Natural killer cell treated with Interleukin-12 subunit alpha and Interleukin-12 subunit beta and Interleukin-15 and Interleukin-18, amount 100 ng/mL, for 72 hours (primary cell): ENCODE results near the gene GLRX3. TPM values are rescaled to one million over a fixed set of nuclear protein-coding genes. Genes with fewer than 3 reads are reported as not detected.

Source experiments
- ATAC-seq, 2 donors: fragments of 150-1000 bp; cut with Tn5 transposase in 1 of 2; sonication (Bioruptor Pico), chemical (Tn5 transposase) in 1 of 2; 2 replicates each; pipeline ENCODE4 v1.10.0; 2021
- DNase-seq: peaks from one replicate; pipeline ENCODE4 v3.0.0; 2022; ENCODE audit warnings: low spot score
- H3K27ac Mint-ChIP-seq, 2 donors: 1 replicate in 1 of 2; 2 replicates in 1 of 2; pipeline ENCODE4 v1.8.0; 2022; ENCODE audit warnings: mixed read lengths in 2 of 2, mild to moderate bottlenecking in 1 of 2, moderate library complexity in 1 of 2
- H3K27me3 Mint-ChIP-seq, 2 donors: 1 replicate in 1 of 2; 2 replicates in 1 of 2; pipeline ENCODE4 v1.8.0; 2022; ENCODE audit warnings: mixed read lengths in 2 of 2
- H3K36me3 Mint-ChIP-seq: one replicate; pipeline ENCODE4 v1.8.0; 2022; ENCODE audit warnings: mixed read lengths
- H3K4me1 Mint-ChIP-seq, 2 donors: 1 replicate in 1 of 2; 2 replicates in 1 of 2; pipeline ENCODE4 v1.8.0; 2022; ENCODE audit warnings: low read depth in 2 of 2, mixed read lengths in 2 of 2, mild to moderate bottlenecking in 1 of 2
- H3K4me3 Mint-ChIP-seq: one replicate; pipeline ENCODE4 v1.8.0; 2022; ENCODE audit warnings: mixed read lengths
- H3K9me3 Mint-ChIP-seq: 2 replicates; pipeline ENCODE4 v1.8.0; 2022; ENCODE audit warnings: mixed read lengths
- total RNA-seq, 2 donors: library from RNA; stranded (reverse); gene quantifications; one replicate each; pipeline ENCODE4 v1.2.3, GENCODE V29; 2022

GLRX3 gene
- total RNA-seq, 2 donors from 2014 or later: 95.0 to 103 TPM

DNA sequence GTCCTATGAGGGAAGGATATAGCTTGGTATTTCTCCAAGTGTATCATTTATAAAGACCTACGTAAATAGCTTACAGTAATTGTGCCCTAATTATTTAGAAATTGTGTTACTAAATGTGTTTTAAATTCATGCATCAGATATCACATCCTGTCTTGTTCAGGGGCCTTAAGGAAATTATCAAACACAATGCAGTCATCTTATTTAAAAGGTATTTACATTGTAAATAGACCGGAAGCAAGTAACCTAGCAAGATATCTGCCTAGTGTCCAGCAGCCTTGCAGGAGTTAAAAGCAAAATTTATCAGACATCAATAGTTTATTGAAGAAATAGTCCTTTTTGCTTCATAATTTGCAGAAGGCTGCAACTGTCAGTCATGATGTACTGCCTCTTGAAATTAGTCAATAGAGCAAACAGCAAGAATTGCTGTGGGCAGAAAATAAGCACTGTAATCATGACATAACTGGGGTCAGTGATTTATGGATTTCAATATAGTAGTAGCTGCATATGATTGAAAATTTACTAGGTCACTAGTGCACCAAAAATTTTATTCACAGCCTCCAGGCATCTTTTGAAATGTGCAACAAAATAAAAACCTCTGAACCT, 23.1 kb downstream of the GLRX3 start:
- ATAC-seq: no peak
- peaks cover 18% of the 10 kb centered on the region for H3K36me3 Mint-ChIP-seq
- H3K27me3 Mint-ChIP-seq: no peaks in the 10 kb centered on the region
- no peak overlapping the region for H3K4me3 Mint-ChIP-seq
- no peak overlapping the region for H3K27ac Mint-ChIP-seq
- H3K4me1 Mint-ChIP-seq: peaks cover 24 to 32% of the 10 kb centered on the region in 2 donors
- H3K9me3 Mint-ChIP-seq: no peaks in the 10 kb centered on the region
- DNase-seq: no peak

DNA sequence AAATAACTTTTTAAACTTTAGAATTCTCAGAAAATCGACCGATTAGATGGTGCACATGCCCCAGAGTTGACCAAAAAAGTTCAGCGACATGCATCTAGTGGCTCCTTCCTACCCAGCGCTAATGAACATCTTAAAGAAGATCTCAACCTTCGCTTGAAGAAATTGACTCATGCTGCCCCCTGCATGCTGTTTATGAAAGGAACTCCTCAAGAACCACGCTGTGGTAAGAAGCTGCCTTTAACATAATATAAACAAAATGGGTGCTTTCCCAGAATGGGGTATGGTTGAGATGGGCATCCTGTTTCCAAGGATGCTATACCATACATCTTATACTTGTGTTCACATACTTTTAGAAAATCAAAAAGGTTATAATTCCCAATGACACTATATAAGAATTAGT, 24.6 kb downstream of the GLRX3 start:
- no peak for DNase-seq
- peak in 1 of 2 donors; percentile 38 for ATAC-seq
- no peak overlapping the region for H3K27ac Mint-ChIP-seq
- peaks cover 12% of the 10 kb centered on the region for H3K36me3 Mint-ChIP-seq
- no peaks in the 10 kb centered on the region for H3K27me3 Mint-ChIP-seq
- no peaks in the 10 kb centered on the region for H3K9me3 Mint-ChIP-seq
- H3K4me3 Mint-ChIP-seq: no peak overlapping the region
- H3K4me1 Mint-ChIP-seq: peaks cover 16 to 24% of the 10 kb centered on the region in 2 donors

DNA sequence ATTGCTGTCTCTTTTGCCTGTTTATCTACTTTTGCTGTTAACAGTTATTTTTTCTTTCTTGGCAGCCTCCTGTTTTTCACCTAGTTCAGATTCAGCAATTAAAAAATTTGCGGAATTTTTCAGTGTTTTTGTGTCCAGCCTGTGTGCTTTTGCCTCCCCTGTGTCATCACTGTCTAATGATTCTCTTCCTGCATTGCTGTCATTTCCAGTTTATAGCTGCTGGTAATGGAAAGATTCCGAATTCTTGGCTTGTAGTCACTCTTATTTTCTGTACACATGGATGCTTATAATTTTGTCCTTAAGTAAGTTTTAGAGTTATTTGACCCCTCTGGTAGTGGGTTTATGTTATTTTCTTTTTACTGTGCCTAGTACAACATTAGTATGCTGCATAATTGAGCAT, 25.1 kb downstream of the GLRX3 start:
- H3K27me3 Mint-ChIP-seq: no peaks in the 10 kb centered on the region
- no peak overlapping the region for H3K4me3 Mint-ChIP-seq
- H3K4me1 Mint-ChIP-seq: peaks cover 22 to 23% of the 10 kb centered on the region in 2 donors
- H3K9me3 Mint-ChIP-seq: no peaks in the 10 kb centered on the region
- H3K36me3 Mint-ChIP-seq: peaks cover 12% of the 10 kb centered on the region
- ATAC-seq (no peak), DNase-seq (no peak)
- no peak overlapping the region for H3K27ac Mint-ChIP-seq

DNA sequence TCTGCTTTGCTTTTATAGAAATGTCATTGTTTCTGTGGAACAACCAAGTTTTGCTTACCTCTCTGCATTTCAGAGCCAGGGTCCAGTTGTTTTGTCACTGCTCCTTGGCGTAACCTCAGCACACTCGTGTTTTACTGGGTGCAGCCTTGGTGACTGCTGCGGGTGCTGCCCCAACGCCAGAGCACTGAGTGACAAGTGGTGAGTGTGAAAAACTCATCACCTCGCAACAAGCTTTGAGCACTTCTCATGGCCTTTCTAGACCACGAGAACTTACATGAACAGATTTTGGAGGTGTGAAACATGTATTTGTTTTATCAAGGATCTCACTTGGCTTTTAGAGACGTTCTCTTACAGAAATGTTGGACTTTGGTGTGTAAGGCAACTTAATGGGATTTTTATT, 31.0 kb downstream of the GLRX3 start:
- DNase-seq (no peak), ATAC-seq (peak; percentile 67 to 81)
- Mint-ChIP-seq H3K36me3 (peaks cover 19% of the 10 kb centered on the region), H3K9me3 (no peaks in the 10 kb centered on the region), H3K4me1 (peaks cover 31 to 38% of the 10 kb centered on the region in 2 donors), H3K27ac (peak overlapping the region in 1 of 2 donors; percentile 61), H3K27me3 (no peaks in the 10 kb centered on the region), H3K4me3 (peak overlapping the region; percentile 6)

DNA sequence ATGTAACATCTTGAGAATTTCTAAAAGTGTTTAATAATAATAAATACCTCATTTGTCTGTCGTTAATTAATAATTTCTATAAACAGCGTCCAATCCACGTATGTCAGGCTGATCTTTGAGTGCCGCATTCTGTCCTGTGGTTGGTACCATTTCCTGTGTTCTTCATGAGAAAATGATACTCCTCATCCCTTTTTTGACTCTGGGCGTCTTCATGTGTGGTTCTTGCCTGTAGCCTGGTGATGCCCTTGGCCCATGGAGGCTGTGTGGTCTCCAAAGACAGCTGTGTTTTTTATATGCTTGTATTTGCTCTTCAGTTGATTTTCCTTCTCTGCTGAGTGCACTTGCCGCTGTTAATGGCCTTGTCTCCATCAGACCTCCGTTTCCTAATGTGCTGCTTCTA, 31.5 kb downstream of the GLRX3 start:
- DNase-seq: no peak
- H3K27ac Mint-ChIP-seq: no peak overlapping the region
- H3K36me3 Mint-ChIP-seq: peaks cover 16% of the 10 kb centered on the region

DNA sequence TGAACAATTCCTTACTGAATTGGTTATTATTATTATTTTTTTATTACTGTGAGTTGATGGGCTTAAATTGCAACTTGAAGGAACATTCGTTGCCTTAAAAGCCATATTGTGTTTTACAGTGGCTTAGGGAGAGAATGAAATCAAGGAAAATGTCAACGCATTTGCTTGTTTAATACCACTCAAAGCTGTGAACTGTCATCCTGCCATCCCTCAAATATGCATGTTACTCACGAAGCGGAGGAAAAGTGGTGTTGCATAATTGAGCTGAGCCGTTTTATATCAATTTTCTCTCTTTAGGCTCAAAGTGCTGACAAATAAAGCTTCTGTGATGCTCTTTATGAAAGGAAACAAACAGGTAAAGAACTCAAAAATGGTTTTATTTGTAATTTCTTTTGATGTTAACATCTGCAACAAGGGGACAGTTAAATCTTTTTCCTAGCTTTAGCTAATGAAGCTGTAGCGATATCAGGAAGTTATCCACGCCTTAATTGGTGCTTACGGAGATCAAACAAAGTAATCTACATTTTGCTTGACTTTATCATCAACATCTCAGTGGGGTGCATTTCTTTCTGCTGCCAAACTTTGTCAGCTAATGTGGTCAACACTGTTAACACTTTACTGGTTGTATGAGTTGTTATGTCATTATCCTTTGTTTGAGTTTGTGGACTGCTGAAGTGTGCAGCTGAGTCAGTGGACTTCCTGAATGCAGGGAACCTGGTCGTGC, 33.1 kb downstream of the GLRX3 start:
- Mint-ChIP-seq H3K4me3 (peak overlapping the region; percentile 25), H3K27ac (no peak overlapping the region), H3K36me3 (peaks cover 27% of the 10 kb centered on the region), H3K27me3 (no peaks in the 10 kb centered on the region), H3K9me3 (no peaks in the 10 kb centered on the region), H3K4me1 (peaks cover 37 to 38% of the 10 kb centered on the region in 2 donors)
- ATAC-seq: peak in 1 of 2 donors; percentile 45
- no peak for DNase-seq

More for the DNA sequence above, 31.5 kb downstream of the GLRX3 start:
- ATAC-seq: no peak
- Mint-ChIP-seq H3K4me3 (peak overlapping the region; percentile 17), H3K27me3 (no peaks in the 10 kb centered on the region), H3K4me1 (peaks cover 31 to 38% of the 10 kb centered on the region in 2 donors), H3K9me3 (no peaks in the 10 kb centered on the region)

DNA sequence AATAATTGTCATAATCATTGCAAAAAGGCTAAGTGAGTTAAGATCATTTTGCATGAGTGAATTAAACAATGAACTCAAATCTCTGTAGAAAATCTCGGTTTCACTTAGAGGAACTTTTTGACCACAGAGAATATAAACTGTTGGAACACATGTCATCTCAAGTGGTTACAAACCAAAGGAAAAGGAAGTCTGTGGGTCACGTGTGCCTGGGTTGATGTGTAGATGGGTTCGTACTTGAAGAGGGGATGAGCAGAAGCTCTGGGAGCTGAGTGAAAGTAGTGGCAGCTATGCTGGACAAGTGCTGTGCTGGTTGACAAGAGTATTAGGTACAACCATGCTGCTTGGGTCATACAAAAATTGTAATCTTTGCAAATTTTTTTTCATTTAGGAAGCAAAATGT, 35.0 kb downstream of the GLRX3 start:
- ATAC-seq: peak; percentile 65 to 83
- peaks cover 31 to 32% of the 10 kb centered on the region in 2 donors for H3K4me1 Mint-ChIP-seq
- peaks cover 27% of the 10 kb centered on the region for H3K36me3 Mint-ChIP-seq
- no peak overlapping the region for H3K27ac Mint-ChIP-seq
- peak overlapping the region; percentile 36 for H3K4me3 Mint-ChIP-seq
- DNase-seq: no peak
- H3K27me3 Mint-ChIP-seq: no peaks in the 10 kb centered on the region
- H3K9me3 Mint-ChIP-seq: no peaks in the 10 kb centered on the region

DNA sequence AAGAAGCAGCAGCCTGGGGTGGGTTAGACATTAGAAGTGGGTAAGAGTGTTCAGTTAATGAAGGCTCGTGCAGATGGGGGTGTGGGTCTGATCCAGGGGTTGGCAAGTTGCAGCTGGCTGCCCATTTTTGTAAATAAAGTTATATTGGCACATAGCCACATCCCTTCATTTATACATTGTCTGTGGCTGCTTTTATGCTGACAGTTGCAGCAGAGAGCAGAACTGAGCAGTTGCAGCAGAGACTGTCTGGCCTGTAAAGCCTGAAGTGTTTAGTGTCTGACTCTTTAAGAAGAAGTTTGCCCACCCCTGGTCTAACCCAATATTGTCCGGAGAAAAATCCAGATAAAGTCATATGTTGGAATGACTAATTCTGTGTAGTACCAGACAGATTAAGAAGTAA, 38.1 kb downstream of the GLRX3 start:
- H3K4me3 Mint-ChIP-seq: no peak overlapping the region
- no peak overlapping the region for H3K27ac Mint-ChIP-seq
- peaks cover 14 to 15% of the 10 kb centered on the region in 2 donors for H3K4me1 Mint-ChIP-seq
- H3K9me3 Mint-ChIP-seq: no peaks in the 10 kb centered on the region
- DNase-seq (no peak), ATAC-seq (no peak)
- H3K27me3 Mint-ChIP-seq: no peaks in the 10 kb centered on the region
- peaks cover 28% of the 10 kb centered on the region for H3K36me3 Mint-ChIP-seq

DNA sequence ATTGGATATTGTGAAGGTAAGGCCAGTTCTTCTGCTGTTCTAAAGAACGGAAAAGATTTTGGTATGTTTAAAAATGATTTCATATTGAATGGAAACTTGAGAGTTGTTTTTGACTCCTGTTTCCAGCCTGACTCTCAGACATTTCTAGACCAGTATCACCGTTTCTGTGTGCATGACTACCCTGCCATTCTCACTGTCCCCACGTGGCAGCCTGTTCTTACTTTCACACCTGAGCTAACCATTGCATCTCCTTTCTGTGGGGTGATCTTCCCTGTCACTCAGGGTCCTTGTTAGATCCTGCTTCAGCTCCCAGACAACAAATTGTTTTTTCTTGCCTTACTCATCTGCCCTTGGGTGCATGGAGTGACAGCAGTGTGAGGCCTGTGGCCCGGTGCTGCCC, 38.9 kb downstream of the GLRX3 start:
- no peaks in the 10 kb centered on the region for H3K9me3 Mint-ChIP-seq

DNA sequence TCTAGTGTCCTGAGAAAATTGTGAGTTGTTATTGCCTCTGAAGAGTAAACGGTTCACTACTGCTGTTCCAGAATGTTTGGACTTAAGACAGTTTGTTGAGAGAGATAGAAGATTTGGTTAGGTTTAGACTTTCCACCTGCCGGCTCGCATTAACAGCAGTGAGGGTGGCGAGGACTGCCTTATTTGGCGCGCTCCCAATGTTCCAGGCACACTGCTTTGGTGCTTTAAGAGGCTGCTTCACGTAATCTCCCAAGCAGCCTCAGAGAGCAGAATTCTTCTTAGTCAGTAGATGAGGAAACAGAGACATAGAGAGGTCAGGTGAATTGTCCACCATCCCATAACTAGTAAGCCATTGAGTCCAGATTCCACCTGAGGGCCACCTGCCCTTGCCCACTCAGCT, 41.1 kb downstream of the GLRX3 start:
- Mint-ChIP-seq H3K9me3 (no peaks in the 10 kb centered on the region), H3K4me3 (no peak overlapping the region), H3K27ac (no peak overlapping the region), H3K27me3 (no peaks in the 10 kb centered on the region), H3K4me1 (peaks cover 0 to 6% of the 10 kb centered on the region in 2 donors), H3K36me3 (peaks cover 20% of the 10 kb centered on the region)
- ATAC-seq: no peak
- DNase-seq: no peak

More for the DNA sequence above, 38.9 kb downstream of the GLRX3 start:
- DNase-seq: no peak
- no peak for ATAC-seq
- Mint-ChIP-seq H3K4me3 (no peak overlapping the region), H3K27me3 (no peaks in the 10 kb centered on the region), H3K36me3 (peaks cover 22% of the 10 kb centered on the region), H3K4me1 (peaks cover 8 to 10% of the 10 kb centered on the region in 2 donors), H3K27ac (no peak overlapping the region)

DNA sequence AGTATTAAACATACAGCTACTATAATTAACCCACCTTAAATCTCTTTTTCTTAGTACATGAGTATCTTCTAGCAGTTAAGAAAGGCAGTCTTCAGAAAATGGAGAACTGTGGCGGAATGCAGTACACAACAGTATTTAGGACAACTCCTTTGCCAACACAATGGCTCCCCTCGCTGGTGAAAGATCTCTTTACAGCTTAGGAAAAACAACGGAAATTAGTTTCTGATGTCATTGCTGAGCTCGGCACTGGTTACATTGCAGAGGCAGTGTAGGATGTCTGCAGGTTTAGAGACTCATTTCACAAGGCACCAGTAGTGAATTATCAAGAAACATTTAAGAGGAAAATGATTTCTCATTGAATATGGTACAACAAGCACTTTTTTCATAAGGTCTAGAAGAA, 43.4 kb downstream of the GLRX3 start:
- Mint-ChIP-seq H3K36me3 (peaks cover 14% of the 10 kb centered on the region), H3K9me3 (no peaks in the 10 kb centered on the region), H3K27me3 (no peaks in the 10 kb centered on the region), H3K4me3 (no peak overlapping the region), H3K4me1 (no peaks in the 10 kb centered on the region), H3K27ac (no peak overlapping the region)
- DNase-seq: no peak
- no peak for ATAC-seq

DNA sequence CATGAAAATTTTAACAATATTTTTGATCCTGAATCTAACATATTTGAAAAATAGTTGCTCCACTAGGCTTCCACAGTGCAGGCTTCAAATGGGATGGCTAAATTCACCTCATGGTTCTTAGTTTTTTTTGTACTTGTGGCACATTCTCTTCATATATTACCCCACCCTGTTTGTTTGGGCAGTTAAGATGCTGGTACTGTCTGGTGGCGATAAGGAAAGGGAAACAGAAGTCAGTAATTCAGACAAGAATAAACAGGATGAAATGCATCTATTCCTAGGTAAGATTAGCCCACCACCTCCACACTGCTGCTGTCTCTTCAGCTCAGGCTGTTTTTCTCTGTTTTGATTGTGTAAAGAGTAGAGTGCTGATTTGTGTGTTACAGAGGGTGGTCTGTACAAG, 44.2 kb downstream of the GLRX3 start:
- ATAC-seq: no peak
- DNase-seq: no peak
- H3K36me3 Mint-ChIP-seq: peaks cover 17% of the 10 kb centered on the region
- no peak overlapping the region for H3K4me3 Mint-ChIP-seq
- no peaks in the 10 kb centered on the region for H3K9me3 Mint-ChIP-seq
- H3K27me3 Mint-ChIP-seq: no peaks in the 10 kb centered on the region
- H3K27ac Mint-ChIP-seq: no peak overlapping the region
- H3K4me1 Mint-ChIP-seq: no peaks in the 10 kb centered on the region

DNA sequence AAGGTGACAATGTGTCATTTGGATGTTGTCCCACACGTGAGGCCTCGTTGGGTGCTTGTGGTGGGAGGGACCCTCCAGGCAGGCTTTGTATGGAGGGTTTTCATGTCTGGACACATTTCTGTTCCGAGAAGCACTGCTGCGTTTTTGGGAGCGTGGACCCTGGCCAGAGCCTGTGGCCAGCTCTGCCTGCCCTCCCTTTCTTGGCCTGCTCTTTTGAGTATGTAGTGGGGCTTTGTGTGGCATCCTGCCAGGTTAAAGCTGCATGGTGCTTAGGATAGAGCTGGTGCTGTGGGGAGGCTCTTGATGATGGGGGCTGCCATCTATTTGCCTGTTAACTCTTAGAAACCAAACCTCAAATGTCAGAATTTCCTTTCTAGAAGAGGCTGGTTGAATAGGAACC, 45.7 kb downstream of the GLRX3 start:
- Mint-ChIP-seq H3K36me3 (peaks cover 21% of the 10 kb centered on the region), H3K27ac (no peak overlapping the region), H3K27me3 (no peaks in the 10 kb centered on the region), H3K9me3 (no peaks in the 10 kb centered on the region), H3K4me1 (no peaks in the 10 kb centered on the region), H3K4me3 (no peak overlapping the region)
- no peak for ATAC-seq
- no peak for DNase-seq

DNA sequence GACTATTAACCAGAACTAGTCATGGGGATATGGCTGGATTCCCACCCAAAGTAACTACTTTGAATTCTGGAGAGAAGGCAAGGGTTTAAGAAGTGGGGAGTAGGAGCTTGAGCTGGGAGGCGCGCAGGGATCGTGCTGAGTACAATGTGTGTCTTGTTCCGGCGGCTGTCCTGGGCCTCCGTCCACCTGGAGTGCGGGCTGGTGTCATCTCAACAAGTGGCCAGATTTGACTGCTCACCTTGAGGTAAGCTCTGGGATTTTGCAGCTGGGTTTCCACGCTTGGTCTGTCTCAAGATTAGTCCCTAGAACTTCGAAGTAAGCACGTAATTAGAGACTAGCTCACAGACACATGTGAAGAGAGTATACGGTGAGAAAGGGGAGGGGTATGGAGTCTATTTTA, 49.4 kb downstream of the GLRX3 start:
- peaks cover 0 to 3% of the 10 kb centered on the region in 2 donors for H3K4me1 Mint-ChIP-seq
- DNase-seq (no peak), ATAC-seq (no peak)
- no peaks in the 10 kb centered on the region for H3K9me3 Mint-ChIP-seq
- no peak overlapping the region for H3K27ac Mint-ChIP-seq
- peaks cover 15% of the 10 kb centered on the region for H3K36me3 Mint-ChIP-seq
- no peaks in the 10 kb centered on the region for H3K27me3 Mint-ChIP-seq
- no peak overlapping the region for H3K4me3 Mint-ChIP-seq
